SH-SY5Y (cell line): ENCODE measurements around the gene CSF2RB.

ENCODE experiments used
- GATA2 ChIP-seq: IDR thresholded peaks from 2 replicates; pipeline ENCODE4 v1.6.1; 2011; ENCODE audit warnings: mild to moderate bottlenecking, low read depth, low read length
- GATA3 ChIP-seq: IDR thresholded peaks from 2 replicates; pipeline ENCODE4 v1.6.1; 2011; ENCODE audit warnings: low read depth, mild to moderate bottlenecking, low read length, moderate library complexity

The CSF2RB gene

DNA sequence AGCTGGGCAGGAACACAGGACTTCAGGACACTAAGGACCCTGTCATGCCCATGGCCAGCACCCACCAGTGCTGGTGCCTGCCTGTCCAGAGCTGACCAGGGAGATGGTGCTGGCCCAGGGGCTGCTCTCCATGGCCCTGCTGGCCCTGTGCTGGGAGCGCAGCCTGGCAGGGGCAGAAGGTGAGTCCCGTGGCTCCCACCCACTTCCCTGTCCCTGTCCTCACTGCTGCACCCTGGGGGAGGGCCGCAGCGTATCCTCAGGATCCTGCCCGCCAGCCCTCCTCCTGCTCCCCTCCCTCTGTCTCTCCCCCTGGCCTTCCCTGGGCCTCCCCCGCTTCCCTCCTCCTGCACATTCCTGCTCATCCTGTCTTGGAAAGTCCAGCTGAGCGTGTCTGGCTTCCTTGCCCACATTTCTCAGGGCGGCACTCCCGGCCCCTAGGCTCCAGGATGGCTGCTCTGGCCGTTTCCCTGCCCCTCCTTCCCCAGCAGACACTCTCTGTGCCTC, 8.7 kb downstream of the CSF2RB start:
- TF ChIP-seq GATA3 (no peak), GATA2 (no peak)

DNA sequence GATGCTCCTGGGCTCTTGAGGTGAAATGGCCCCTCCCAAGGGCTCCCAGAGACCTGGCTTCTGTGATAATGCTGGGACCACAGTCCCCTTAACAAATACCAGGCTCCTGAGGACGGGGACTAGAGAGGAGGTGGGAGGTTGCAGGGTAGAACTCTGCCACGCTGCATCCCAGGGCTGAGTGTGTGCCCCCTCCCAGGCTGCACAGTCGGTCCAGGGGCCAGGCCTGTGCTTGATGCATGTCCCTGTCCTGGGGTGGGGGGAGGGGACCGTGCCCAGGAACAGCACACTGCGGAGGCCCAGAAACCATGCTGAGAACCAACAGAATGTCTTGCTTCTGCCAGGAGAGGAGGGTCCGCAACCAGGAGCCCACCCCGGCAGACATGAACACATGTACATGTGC, 9.3 kb downstream of the CSF2RB start:
- TF ChIP-seq GATA3 (no peak), GATA2 (no peak)

DNA sequence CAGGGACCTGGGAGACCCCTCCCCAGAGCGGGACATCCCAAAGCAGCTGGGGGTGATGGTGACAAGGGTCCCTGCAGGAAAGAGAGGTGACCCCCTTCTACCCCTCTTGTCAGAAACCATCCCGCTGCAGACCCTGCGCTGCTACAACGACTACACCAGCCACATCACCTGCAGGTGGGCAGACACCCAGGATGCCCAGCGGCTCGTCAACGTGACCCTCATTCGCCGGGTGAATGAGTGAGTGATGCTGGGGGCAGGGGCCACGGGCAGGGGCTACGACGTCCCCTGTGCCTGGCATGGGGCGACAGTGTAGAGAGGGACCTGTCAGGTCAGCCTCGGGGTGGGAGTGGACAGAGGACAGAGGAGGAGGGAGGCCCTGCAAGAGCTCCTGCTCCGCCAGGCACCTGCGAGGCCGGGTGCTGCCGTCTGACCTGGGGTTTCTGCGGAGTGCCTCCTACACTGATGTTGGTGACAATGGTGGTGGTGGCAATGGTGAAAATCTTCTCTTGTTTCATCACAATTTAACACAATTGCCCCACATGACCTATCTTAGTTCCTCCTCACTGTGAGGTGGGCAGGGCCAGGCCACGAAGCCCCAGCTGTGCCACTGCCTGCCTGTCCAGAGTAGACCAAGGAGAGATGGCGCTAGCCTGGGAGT, 9.8 kb downstream of the CSF2RB start:
- TF ChIP-seq GATA2 (no peak), GATA3 (no peak)

DNA sequence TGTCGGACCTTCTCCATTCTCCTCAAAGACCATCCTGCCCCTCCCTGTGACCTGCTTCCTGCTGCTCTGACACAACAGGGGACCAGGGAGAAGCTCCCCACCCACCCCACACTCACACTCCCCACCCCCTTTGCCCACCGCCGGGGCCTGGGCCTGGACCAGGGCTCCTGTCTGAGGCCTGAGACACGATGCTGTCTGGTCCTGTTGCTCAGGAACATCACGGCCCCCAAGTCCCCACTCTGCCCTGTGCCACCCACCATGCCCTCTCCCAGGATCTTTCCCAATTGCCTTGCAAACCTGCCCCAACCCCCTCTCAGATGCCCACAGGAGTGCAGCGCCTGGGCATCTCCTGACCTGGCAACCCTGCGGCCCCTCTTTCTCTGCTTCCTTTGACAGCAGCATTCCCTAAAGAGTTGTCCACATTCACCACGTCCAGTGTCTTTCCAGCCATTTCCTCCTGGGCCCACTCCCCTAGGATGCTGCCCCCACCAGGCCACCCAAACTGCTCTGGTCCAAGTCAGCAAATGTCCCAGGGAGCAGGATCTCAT, 10.8 kb downstream of the CSF2RB start:
- TF ChIP-seq GATA2 (no peak), GATA3 (no peak)

DNA sequence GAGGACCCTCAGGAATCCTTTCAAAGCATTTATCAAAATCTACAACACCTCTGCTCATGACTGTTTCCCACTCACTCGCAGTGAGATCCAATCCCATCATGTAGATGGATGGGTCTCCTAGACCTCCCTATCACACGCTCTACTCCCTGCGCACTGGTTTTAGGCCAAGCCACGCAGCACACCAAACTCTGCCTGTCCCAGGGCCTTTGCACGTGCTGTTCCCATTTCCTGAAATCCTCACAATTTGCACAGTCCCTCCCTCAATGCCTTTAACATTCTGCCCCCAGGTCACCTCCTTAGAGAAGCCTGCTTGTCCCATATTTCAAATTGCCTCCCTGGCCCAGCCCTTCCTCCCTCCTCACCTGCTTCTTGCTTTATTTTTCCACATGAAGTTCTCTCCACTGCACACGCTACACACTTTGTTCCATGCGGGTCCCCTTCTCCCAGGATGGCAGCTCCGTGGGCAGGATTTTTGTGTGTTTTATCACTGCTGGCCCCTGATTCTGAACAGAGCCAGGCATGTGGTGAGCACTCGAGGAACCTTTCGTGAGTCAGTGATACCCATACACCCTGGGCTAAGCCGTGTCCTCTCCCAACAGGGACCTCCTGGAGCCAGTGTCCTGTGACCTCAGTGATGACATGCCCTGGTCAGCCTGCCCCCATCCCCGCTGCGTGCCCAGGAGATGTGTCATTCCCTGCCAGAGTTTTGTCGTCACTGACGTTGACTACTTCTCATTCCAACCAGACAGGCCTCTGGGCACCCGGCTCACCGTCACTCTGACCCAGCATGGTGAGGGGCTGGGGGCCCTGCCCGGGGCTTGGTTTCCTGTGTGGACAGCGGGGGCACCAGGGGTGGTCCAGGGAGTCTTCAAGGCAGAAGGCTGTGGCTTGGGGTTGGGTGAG, 12.2 kb downstream of the CSF2RB start:
- no peak for TF ChIP-seq GATA3
- TF ChIP-seq GATA2: no peak

DNA sequence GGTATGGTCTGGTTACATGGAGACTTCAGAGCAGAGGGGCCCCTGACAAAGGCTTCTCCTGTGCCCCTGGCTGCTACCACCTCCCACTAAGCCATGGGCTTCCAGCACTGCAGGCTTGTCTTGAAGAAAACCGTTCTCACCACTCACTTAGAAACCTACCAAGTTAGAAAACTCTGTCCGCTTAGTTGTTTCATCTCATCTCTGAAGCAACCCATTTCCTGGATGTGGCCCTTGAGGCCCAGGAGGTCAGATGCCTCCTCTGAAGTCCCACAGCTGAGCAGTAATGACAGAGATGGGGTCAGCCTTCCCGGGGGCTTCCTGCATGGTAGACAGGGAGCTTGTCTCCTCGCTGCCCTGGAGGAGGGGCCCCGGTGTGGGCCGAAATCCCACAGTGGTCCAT, 12.9 kb downstream of the CSF2RB start:
- TF ChIP-seq GATA2 (no peak), GATA3 (no peak)

DNA sequence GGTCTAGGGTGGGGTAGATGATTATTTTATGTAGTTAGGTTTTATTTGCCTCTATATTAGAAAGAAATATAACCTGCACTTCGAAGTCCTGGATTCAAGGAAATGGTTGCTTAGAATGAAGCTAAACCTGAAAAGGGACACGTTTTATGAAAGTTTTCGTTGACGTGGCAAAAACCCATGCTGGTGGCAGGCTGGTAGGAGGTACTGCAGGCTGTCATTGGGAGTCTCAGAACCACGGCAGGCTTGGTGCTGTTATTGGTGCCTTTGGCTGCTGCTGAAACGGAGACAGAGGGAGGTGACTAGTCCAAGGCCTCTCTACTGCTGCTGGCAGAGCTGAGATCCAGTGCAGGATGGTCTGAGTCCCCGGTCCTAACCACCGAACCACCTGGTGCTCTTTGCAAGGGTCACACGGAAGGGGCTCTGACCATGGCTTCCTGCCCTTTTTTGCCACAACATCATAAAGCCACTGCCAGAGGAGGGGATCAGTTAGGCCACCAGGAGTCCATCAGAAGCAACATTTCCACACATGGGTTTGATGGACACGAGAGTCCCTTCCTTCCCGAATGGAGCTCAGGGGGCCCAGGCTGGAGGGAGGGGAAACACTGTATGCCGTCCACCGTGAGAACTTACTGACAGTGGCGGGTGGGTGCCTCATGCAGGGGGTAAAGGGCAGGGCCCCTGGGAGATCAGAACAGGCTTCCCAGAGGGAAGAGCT, 13.4 kb downstream of the CSF2RB start:
- TF ChIP-seq GATA2: no peak
- TF ChIP-seq GATA3: no peak

DNA sequence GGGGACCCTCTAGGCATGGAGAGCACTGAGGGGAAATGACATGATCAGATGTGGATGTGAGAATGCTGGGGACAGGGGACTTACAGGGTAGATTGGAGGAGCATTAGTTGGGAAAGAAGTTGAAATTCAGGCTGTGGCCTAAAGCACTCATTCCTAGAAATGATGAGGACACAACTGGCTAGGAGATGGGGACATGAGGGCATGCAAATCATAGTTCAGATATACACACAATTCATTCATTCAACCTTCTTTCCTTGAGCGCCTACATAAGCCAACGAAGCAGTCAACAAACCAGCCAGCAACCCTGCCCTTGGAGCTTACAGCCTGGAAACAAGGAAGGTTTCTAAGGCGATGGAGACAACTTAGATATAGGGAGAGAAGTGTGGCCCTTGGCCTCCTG, 14.2 kb downstream of the CSF2RB start:
- TF ChIP-seq GATA2: no peak
- TF ChIP-seq GATA3: no peak

DNA sequence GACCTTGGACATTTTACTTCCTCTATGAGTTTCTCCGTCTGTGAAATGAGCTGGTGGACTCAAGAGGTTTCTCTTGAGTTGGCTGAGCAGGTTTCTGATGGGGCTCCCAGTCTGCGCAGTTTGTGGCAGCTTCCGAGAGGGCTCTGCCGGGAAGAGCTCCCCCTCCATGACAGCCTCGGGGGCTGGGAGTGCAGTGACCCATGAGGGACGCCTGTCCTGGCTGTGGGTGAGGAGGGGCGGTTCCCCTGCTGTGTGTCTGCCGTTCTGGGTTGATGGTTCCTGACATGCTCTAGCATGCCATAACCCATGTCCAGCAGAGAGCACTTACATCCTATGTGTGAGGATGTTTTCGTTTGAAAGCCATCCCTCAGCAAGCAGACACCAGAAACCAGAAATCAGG, 14.8 kb downstream of the CSF2RB start:
- TF ChIP-seq GATA3 (no peak), GATA2 (no peak)

DNA sequence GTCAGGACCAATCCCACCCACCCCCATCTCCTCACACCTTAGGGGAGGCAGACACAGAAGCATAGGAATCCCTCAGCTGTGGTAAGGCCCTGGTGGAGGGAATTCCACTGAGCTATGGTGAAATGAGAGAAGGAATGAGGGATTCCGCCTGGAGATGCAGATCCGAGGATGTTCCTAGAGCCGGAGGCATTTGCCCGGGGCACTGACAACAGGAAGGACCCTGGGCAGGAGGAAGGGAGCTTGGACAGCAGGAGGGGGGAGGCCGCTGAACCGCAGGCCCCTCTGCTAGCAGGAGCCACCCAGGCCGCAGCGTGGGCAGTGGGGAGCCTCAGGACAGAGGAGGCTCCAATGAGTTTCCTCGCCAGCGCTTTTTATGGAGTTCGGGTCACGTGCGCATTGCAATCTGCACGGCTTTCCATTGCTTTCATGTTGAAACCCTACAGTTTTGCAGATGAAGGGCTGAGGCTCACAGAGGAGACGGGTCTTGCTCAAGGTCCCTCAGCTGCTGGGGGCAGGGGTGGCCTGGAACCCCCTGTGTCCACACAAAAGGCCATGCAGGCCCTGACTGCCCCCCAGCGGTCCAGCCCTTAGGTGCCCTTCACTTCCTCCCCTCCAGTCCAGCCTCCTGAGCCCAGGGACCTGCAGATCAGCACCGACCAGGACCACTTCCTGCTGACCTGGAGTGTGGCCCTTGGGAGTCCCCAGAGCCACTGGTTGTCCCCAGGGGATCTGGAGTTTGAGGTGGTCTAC, 15.5 kb downstream of the CSF2RB start:
- TF ChIP-seq GATA2: no peak
- no peak for TF ChIP-seq GATA3

DNA sequence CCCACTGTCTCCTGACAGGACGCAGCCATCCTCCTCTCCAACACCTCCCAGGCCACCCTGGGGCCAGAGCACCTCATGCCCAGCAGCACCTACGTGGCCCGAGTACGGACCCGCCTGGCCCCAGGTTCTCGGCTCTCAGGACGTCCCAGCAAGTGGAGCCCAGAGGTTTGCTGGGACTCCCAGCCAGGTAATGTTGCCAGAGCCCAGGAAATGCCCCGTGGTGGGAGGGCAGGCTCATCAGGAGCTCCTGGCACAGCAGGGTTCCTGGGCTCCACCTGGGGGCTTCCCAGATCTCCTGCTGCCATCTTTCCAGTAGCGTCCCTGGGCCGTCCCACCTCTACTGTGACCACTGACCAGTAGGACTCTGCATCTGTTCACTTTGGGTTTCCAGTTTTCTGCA, 16.2 kb downstream of the CSF2RB start:
- TF ChIP-seq GATA3 (no peak), GATA2 (no peak)

DNA sequence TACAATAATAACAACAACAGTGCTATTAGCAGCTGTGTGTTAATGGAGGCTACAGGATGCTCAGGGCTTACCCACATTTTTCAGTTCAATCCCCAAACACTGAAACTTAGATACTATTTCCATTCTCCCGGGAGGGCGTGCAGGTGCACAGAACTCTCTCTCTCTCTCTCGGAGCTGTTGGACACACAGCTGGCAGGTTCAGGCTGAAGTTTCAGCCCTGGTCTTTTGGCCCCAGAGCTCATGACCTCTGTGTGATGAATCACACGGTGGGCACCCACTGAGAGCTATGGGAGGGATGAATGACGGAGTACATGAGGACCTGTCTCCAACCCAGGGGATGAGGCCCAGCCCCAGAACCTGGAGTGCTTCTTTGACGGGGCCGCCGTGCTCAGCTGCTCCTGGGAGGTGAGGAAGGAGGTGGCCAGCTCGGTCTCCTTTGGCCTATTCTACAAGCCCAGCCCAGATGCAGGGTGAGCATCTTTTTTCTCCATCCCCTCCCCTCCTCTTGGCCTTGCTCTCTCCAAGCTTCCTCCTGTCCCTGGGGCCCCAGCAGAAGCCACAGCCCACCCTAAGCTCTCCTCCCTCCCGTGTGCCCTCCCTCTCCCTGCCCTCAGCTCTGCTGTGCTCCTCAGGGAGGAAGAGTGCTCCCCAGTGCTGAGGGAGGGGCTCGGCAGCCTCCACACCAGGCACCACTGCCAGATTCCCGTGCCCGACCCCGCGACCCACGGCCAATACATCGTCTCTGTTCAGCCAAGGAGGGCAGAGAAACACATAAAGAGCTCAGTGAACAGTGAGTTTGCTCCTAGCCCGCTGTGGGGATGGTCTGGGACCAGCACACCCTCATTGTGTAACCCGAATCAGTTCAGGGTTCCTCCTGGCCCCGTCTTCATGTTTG, 16.9 kb downstream of the CSF2RB start:
- TF ChIP-seq GATA2 (no peak), GATA3 (no peak)
